NCI-H1048 (cell line): ENCODE measurements around the gene DDX27.

Experiments
- DNase-seq: peaks from one replicate; lab custom pipeline; 2025; lab: John Stamatoyannopoulos, UW

Gene DDX27

GRCh38 chr20:49278036-49278817 lies 59.0 kb downstream of the DDX27 start, which contains the start of gene ZNFX1:
Gene ZNFX1 (minus strand): TSS chr20:49278057. CDS start chr20:49275839, 2,218 bp downstream.
- peak; percentile 96 for DNase-seq

- DNase-seq = no peak
Measured at GRCh38 chr20:49278818-49279676, 59.8 kb downstream of the DDX27 start.

GRCh38 chr20:49279677-49280462 lies 60.7 kb downstream of the DDX27 start:
- DNase-seq = no peak

GRCh38 chr20:49280463-49281058 lies 61.3 kb downstream of the DDX27 start:
- DNase-seq = no peak

DNA sequence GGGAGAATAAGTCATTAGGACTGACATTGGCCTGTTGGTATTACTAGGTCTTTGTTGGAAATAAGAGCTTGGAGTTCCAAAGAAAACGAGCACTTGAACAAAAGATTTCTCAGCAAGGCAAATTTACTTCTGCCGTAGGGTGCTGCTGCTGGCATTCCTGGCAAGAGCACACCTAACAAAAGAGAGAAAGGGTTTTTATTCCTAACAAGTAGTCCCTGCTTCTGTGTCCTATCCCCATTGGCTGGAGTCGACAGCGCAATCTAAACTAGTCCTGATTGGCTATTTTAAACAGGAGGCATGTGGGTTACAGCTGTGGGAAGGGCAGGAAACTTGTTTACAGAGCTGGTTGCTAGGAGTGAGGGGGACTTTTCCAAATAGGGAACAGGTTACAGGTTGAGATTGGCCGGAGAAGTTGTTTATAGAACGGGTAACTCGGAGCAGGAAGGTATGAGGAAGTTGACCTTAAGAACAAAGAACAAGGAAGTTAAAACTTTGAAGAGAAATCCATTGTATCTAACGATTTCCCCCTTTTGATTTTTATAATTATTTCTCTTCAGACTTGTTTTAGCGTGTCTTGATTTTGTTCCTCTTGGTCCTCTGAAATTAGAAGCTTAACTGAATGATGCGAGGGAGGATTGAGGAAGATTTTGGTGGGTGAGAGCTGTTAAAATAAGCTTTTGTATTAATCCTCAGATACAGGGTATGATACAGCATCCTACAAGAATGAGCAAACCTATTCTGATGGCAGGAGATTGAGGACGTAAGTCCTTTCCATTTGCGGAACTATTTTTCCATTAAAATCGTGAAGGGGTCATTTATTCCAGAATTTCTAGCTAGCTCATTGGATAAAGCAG lies 62.1 kb downstream of the DDX27 start:
- no peak for DNase-seq

GRCh38 chr20:49281913-49282467 lies 62.8 kb downstream of the DDX27 start:
- no peak for DNase-seq

GRCh38 chr20:49282584-49283171 lies 63.5 kb downstream of the DDX27 start:
- no peak for DNase-seq

DNA sequence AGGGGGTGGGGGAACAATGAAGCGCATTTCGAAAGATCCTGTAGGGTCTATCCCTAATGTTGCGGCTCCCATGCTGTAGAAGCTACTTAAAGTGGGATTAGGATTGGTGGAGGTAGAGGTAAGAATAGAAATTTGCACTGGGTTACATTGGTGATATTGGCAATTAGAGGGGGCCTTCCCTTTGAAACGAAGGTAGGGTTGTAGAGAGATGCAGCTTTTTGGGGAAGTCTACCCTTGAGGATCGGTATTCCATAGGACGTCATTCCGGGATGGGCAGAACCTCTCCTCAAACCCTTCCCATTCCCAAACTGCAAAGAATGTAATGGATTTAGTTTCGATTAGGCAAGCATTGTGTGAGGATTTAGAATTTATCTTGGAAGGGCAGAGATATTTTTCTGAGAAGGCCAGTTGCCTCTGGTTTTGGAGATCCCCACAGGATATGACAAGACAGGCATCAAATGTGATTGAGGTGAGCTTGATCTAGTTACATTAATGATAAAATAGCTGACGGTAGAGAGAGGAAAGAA lies 64.0 kb downstream of the DDX27 start:
- DNase-seq = no peak

- DNase-seq = no peak
Measured at GRCh38 chr20:49283703-49284625, 64.7 kb downstream of the DDX27 start.

GRCh38 chr20:49284818-49285217 lies 65.6 kb downstream of the DDX27 start:
- DNase-seq = no peak

GRCh38 chr20:49285233-49285668 lies 66.0 kb downstream of the DDX27 start:
- no peak for DNase-seq

- no peak for DNase-seq
Measured at GRCh38 chr20:49285813-49286494, 66.7 kb downstream of the DDX27 start.

DNA sequence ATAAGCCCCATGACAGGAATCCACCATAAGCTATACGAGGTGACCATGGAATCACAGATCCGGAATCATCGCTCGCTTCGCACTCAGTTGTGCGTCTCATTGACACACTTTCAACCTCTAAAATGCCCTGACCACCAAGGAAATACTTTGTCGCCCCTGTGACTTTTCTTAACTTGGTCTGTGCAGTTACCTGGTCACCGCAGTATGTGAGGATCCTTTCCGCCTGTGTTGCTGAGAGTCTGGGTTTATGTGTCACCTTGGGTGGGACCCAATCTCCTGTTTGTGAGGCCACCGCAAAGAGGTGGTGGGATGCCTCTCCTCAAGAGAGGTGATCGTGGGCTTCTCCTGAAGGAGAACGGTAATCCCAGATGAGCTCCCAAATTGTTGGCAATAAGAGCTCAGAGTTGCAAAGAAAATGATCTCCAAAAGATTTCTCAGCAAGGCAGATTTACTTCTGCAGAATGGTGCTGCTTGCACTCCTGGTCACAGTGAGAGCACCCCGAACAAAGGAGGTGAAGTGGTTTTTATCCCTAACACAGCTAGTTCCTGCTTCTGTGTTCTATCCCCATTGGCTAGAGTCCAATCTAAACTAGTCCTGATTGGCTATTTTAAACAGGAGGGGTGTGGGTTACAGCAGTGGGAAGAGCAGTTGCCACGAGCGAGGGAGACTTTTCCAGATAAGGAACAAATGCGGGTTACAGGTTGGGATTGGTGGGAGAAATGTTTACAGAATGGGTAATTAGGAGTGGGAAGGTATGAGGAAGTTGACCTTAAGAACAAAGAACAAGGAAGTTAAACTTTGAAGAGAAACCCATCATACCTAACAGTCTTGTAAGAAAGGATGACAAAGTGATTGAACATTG lies 67.7 kb downstream of the DDX27 start:
- no peak for DNase-seq

- DNase-seq = no peak
Measured at GRCh38 chr20:49287555-49288249, 68.5 kb downstream of the DDX27 start.

DNA sequence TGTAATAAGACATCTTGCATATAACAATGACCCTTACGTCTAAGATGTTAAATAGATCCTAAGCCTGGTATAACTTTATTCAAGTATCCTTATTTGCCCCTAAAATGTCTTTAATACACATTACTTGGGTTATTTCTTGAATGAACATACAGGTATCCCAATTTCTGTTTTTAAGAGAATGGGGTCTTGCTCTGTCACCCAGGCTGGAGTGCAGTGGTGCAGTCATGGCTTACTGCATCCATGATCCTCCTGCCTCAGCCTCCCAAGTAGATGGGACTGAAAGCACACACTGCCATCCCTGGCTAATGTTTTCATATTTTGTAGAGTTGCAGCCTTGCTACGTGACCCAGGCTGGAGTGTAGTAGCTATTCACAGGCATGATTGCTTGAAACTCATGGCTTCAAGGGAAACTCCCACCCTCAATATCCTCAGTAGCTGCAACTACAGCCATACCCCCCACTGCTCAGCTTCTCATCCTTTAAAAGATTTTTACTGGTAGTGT lies 69.1 kb downstream of the DDX27 start:
- no peak for DNase-seq
